Caco-2 (cell line): Measurements from ENCODE around the gene EMC8. TPM values are rescaled to one million over a fixed set of nuclear protein-coding genes. Genes with fewer than 3 reads are reported as not detected.

Experiments
- BruUV-seq: library from RNA; stranded (reverse); fragments of 400-500 nt; replicated peaks from 2 replicates; lab custom pipeline; 2021; lab: Mats Ljungman, UMichigan
- CTCF ChIA-PET: fragments of 300-600 bp; sonication (Branson Sonifier 250); formaldehyde crosslinking; loops from one replicate; lab custom pipeline; 2022; ENCODE audit warnings: antibody characterized with exemption; lab: Charles Lee
- POLR2A ChIA-PET: fragments of 300-600 bp; sonication (Branson Sonifier 250); formaldehyde crosslinking; loops from one replicate; lab custom pipeline; 2022; ENCODE audit warnings: antibody characterized with exemption; lab: Charles Lee
- DNase-seq, 2 experiments: peaks; one replicate each; pipeline versions ENCODE4 v3.0.0 to v3.0.0-alpha.2; 2020 to 2022
- H3K27me3 ChIP-seq: replicated peaks from 2 replicates; pipeline ENCODE4 v1.6.0; 2011; ENCODE audit warnings: low read length; ENCODE audit not compliant: control insufficient read depth, insufficient read depth
- H3K36me3 ChIP-seq: 2 replicates; pipeline ENCODE4 v1.5.1; 2011; ENCODE audit warnings: low read length; ENCODE audit not compliant: control insufficient read depth, insufficient read depth
- H3K4me1 ChIP-seq: fragments of 250-450 bp; sonication (Bioruptor Pico); 2 replicates; pipeline ENCODE4 v1.5.1; 2020; ENCODE audit warnings: mild to moderate bottlenecking
- H3K4me3 ChIP-seq: 2 replicates; pipeline ENCODE4 v1.5.1; 2011; ENCODE audit warnings: low read depth, mild to moderate bottlenecking, control low read depth, low read length
- H3K9me3 ChIP-seq: fragments of 250-450 bp; sonication (Bioruptor Pico); 2 replicates; pipeline ENCODE4 v1.5.1; 2020; ENCODE audit warnings: mild to moderate bottlenecking, moderate library complexity
- H3K27ac Mint-ChIP-seq: one replicate; pipeline ENCODE4 v1.8.0; 2022; ENCODE audit warnings: mixed read lengths; ENCODE audit not compliant: unreplicated experiment
- H3K27me3 Mint-ChIP-seq: one replicate; pipeline ENCODE4 v1.8.0; 2022; ENCODE audit warnings: mixed read lengths; ENCODE audit not compliant: insufficient read depth, unreplicated experiment
- H3K36me3 Mint-ChIP-seq: one replicate; pipeline ENCODE4 v1.8.0; 2022; ENCODE audit warnings: mild to moderate bottlenecking, mixed read lengths; ENCODE audit not compliant: insufficient read depth, unreplicated experiment
- H3K4me1 Mint-ChIP-seq: one replicate; pipeline ENCODE4 v1.8.0; 2022; ENCODE audit warnings: low read depth, mixed read lengths; ENCODE audit not compliant: unreplicated experiment
- H3K4me3 Mint-ChIP-seq: one replicate; pipeline ENCODE4 v1.8.0; 2022; ENCODE audit warnings: mild to moderate bottlenecking, moderate library complexity, mixed read lengths; ENCODE audit not compliant: unreplicated experiment
- H3K9me3 Mint-ChIP-seq: one replicate; pipeline ENCODE4 v1.8.0; 2022; ENCODE audit warnings: mixed read lengths; ENCODE audit not compliant: unreplicated experiment
- CTCF ChIP-seq, 2 experiments: fragments of 200-600 bp in 1 of 2; IDR thresholded peaks; 1 replicate in 1 of 2; 2 replicates in 1 of 2; pipeline versions ENCODE4 v1.5.1 to v1.8.0; 2011 to 2022; ENCODE audit warnings: antibody characterized with exemption in 1 of 2, control low read depth in 1 of 2, inconsistent platforms in 1 of 2, low read depth in 1 of 2, low read length in 1 of 2, mild to moderate bottlenecking in 1 of 2, moderate library complexity in 1 of 2; ENCODE audit not compliant: insufficient read depth in 1 of 2, severe bottlenecking in 1 of 2, unreplicated experiment in 1 of 2
- intact Hi-C: fragments of 100-400 bp; cut with micrococcal nuclease; formaldehyde crosslinking; loops from one replicate; pipeline ENCODE4 v1.10.0; 2022; ENCODE audit not compliant: unreplicated experiment
- total RNA-seq: library from RNA; stranded (reverse); gene quantifications from 2 replicates; pipeline ENCODE4 v1.2.3, GENCODE V29; 2022

EMC8 gene
- total RNA-seq, 1 experiment from 2014 or later: 94.7 TPM

GRCh38 chr16:85762970-85763369 is 36.4 kb downstream of the EMC8 start:
- intact Hi-C loops: no loop called here
- no peaks in the 10 kb centered on the region for H3K36me3 ChIP-seq
- no peaks in the 10 kb centered on the region for H3K4me1 ChIP-seq
- no peak for TF ChIP-seq CTCF (IDR thresholded peaks at IDR 0.05; ENCODE audit: insufficient read depth in 1 of 2, low read depth in 1 of 2, low read length in 1 of 2, severe bottlenecking in 1 of 2, unreplicated experiment in 1 of 2)
- ChIA-PET POLR2A (no interaction called here), CTCF (no interaction called here)
- no TSS peak for BruUV-seq
- no peak overlapping the region for H3K4me3 ChIP-seq
- H3K9me3 Mint-ChIP-seq: no peaks in the 10 kb centered on the region
- no peak for DNase-seq
- H3K36me3 Mint-ChIP-seq: peaks cover 5% of the 10 kb centered on the region
- no peaks in the 10 kb centered on the region for H3K9me3 ChIP-seq
- no peaks in the 10 kb centered on the region; the same call in 1 of the 2 replicates for H3K27me3 ChIP-seq
- H3K4me3 Mint-ChIP-seq: no peak overlapping the region
- no peaks in the 10 kb centered on the region for H3K4me1 Mint-ChIP-seq
- peaks cover 15% of the 10 kb centered on the region for H3K27me3 Mint-ChIP-seq
- H3K27ac Mint-ChIP-seq: no peak overlapping the region

- H3K9me3 ChIP-seq: no peaks in the 10 kb centered on the region
- Mint-ChIP-seq H3K27me3 (peaks cover 15% of the 10 kb centered on the region), H3K27ac (no peak overlapping the region), H3K9me3 (no peaks in the 10 kb centered on the region), H3K4me1 (no peaks in the 10 kb centered on the region), H3K36me3 (no peaks in the 10 kb centered on the region), H3K4me3 (no peak overlapping the region)
- intact Hi-C loops: no loop called here
- no peaks in the 10 kb centered on the region for H3K36me3 ChIP-seq
- no TSS peak for BruUV-seq
- POLR2A ChIA-PET: no interaction called here
- CTCF ChIA-PET: interaction anchor here (0.5 kb wide), 1 partner anchor 24 kb away, joined by 5 read pairs; no protein-coding TSS in a partner anchor
- no peak for DNase-seq
- no peak for TF ChIP-seq CTCF (IDR thresholded peaks at IDR 0.05; ENCODE audit: insufficient read depth in 1 of 2, low read depth in 1 of 2, low read length in 1 of 2, severe bottlenecking in 1 of 2, unreplicated experiment in 1 of 2)
- H3K27me3 ChIP-seq: no peaks in the 10 kb centered on the region; the same call in 1 of the 2 replicates
- no peak overlapping the region for H3K4me3 ChIP-seq
- no peaks in the 10 kb centered on the region for H3K4me1 ChIP-seq
These were observed 37.5 kb downstream of the EMC8 start for GRCh38 chr16:85761861-85762260.

GRCh38 chr16:85759631-85760419 is 39.5 kb downstream of the EMC8 start:
- ChIA-PET CTCF (interaction anchor here (0.5 to 1.4 kb wide), 4 partner anchors 8 to 83 kb away, joined by 3 to 6 read pairs (median 3); no protein-coding TSS in a partner anchor), POLR2A (no interaction called here)
- Histone ChIP-seq H3K27me3 (no peaks in the 10 kb centered on the region), H3K9me3 (no peaks in the 10 kb centered on the region), H3K4me1 (no peaks in the 10 kb centered on the region), H3K4me3 (no peak overlapping the region), H3K36me3 (no peaks in the 10 kb centered on the region)
- BruUV-seq: no TSS peak
- Mint-ChIP-seq H3K27me3 (peaks cover 15% of the 10 kb centered on the region), H3K4me1 (no peaks in the 10 kb centered on the region), H3K9me3 (no peaks in the 10 kb centered on the region), H3K36me3 (no peaks in the 10 kb centered on the region), H3K27ac (no peak overlapping the region), H3K4me3 (no peak overlapping the region)
- peak in 1 of 2 experiments; percentile 66 for DNase-seq
- peak; percentile 77 to 81 for TF ChIP-seq CTCF (IDR thresholded peaks at IDR 0.05; ENCODE audit: insufficient read depth in 1 of 2, low read depth in 1 of 2, low read length in 1 of 2, severe bottlenecking in 1 of 2, unreplicated experiment in 1 of 2)
- intact Hi-C loops: no loop called here
